GM10266 (cell line): ENCODE measurements around the gene KLF2.
"Not testable (repeated sequence)": the region's sequence is repeated elsewhere in the genome, so short reads cannot be mapped to it uniquely, and the experiment has no call there.

Experiments used
- DNase-seq: peaks from one replicate; pipeline ENCODE4 v3.0.0; 2012; ENCODE audit errors: extremely low spot score
- TF ChIP-seq, protein P1 (sequence below): IDR thresholded peaks from 2 replicates; pipeline ENCODE4 v1.5.1; 2012; ENCODE audit warnings: mild to moderate bottlenecking, low read depth; ENCODE audit not compliant: control insufficient read depth, insufficient read depth; ENCODE audit errors: missing control alignments

KLF2 gene

GRCh38 chr19:16324384-16325160, at the start of gene KLF2:
Gene KLF2 (plus strand): TSS chr19:16324826. CDS start chr19:16324924, 98 bp downstream.
- peak; percentile 95 for DNase-seq
- TF ChIP-seq, protein P1, sequence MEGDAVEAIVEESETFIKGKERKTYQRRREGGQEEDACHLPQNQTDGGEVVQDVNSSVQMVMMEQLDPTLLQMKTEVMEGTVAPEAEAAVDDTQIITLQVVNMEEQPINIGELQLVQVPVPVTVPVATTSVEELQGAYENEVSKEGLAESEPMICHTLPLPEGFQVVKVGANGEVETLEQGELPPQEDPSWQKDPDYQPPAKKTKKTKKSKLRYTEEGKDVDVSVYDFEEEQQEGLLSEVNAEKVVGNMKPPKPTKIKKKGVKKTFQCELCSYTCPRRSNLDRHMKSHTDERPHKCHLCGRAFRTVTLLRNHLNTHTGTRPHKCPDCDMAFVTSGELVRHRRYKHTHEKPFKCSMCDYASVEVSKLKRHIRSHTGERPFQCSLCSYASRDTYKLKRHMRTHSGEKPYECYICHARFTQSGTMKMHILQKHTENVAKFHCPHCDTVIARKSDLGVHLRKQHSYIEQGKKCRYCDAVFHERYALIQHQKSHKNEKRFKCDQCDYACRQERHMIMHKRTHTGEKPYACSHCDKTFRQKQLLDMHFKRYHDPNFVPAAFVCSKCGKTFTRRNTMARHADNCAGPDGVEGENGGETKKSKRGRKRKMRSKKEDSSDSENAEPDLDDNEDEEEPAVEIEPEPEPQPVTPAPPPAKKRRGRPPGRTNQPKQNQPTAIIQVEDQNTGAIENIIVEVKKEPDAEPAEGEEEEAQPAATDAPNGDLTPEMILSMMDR = no peak

DNA sequence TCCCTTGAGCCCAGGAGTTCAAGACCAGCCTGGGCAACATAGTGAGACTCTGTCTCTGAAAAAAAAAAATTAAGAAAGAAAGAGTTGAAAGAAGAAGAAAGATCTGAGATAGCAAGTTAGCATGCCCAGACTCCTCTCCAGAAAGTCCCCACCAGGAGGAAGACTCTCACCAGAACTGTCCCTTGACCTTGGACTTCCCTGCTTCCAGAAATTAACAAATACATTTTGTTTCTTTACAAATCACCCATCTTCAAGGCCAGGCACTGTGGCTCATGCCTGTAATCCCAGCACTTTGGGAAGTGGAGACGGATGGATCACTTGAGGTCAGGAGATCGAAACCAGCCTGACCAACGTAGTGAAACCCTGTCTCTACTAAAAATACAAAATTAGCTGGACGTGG, 44.3 kb upstream of the KLF2 start:
- TF ChIP-seq, protein P1 = no peak

GRCh38 chr19:16281743-16282142, 42.9 kb upstream of the KLF2 start:
- TF ChIP-seq, protein P1 = no peak

More for the DNA sequence above, 44.3 kb upstream of the KLF2 start:
- no peak for DNase-seq

DNA sequence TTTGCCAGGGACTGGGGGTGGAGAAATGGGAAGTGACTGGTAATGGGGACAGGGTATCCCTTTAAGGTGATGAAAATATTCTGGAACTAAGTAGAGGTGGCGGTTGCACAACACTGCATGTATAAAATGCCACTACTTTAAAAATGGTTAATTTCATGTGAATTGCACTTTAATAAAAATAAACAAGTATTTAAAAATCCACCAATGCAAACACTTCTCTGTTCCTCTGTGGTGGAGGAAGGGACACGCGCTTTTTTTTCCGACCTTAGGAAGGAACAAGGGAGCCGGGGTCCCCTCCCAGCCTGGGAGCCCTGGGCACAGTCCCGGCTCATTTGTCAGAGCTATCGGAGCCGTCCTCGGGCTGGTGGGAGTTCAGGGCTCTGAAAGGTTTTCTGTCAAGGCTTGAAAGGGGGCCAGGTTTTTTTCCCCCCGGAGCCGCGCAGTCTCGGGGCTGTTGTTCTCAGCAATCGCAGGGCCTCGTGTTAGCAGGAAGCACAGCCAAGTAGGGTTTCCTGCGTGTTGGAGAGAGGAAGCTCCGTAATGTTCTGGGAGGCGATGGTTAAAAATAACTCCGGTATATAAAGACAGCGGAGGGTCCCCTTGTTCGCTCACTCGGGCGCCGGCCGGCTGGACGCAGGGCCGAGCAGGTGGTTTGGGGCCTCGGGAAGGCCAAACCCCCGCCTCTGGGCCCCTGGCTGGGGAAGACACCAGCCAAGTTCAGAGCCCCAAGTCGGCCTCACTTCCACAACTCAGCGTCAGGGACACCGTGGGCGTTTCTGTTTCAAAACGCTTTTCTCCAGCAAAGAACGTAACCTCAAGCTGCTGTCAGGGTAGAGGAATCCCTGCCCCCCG, 41.2 kb upstream of the KLF2 start:
- DNase-seq = peak; percentile 69
- TF ChIP-seq, protein P1 = no peak

More at GRCh38 chr19:16281743-16282142, 42.9 kb upstream of the KLF2 start:
- DNase-seq = no peak

GRCh38 chr19:16284505-16284904, 40.1 kb upstream of the KLF2 start:
- TF ChIP-seq, protein P1 = no peak
- DNase-seq = no peak

GRCh38 chr19:16285079-16285478, 39.5 kb upstream of the KLF2 start:
- not testable (repeated sequence) for DNase-seq

- no peak for DNase-seq
- TF ChIP-seq, protein P1 = no peak
Observed at GRCh38 chr19:16285769-16286498, 38.7 kb upstream of the KLF2 start.
